AG09319 (cell line): ENCODE data around the gene CRIM1.

ENCODE experiments used
- DNase-seq: peaks from one replicate; pipeline ENCODE4 v3.0.0-alpha.2; 2010; ENCODE audit warnings: low read depth; ENCODE audit errors: extremely low read depth
- TF ChIP-seq, protein P1 (sequence below): IDR thresholded peaks from 2 replicates; pipeline ENCODE4 v1.5.1; 2011; ENCODE audit warnings: low read depth, mild to moderate bottlenecking, inconsistent platforms, low read length, moderate library complexity

The CRIM1 gene

DNA sequence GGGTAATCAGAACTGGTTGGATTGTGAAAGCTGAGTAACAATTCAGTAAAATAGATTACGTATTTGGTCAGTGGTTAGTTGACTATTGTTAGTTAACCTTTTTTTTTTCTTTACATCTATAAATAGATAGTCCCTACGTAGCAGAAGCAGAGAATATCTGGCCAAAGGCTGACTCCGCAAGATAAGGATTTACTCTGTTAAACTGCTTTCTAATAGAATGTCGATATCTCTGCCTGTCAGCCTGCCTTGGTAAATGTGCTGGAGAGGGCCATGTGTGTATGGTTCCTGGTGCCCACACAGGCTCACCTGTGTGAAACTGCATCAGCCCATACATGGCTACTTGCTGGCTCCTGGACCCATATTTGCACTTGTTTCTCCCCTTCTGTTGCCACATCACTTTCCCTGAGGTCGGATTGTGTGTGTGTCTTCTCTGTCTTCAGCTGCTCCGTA, 94.4 kb downstream of the CRIM1 start:
- TF ChIP-seq, protein P1, sequence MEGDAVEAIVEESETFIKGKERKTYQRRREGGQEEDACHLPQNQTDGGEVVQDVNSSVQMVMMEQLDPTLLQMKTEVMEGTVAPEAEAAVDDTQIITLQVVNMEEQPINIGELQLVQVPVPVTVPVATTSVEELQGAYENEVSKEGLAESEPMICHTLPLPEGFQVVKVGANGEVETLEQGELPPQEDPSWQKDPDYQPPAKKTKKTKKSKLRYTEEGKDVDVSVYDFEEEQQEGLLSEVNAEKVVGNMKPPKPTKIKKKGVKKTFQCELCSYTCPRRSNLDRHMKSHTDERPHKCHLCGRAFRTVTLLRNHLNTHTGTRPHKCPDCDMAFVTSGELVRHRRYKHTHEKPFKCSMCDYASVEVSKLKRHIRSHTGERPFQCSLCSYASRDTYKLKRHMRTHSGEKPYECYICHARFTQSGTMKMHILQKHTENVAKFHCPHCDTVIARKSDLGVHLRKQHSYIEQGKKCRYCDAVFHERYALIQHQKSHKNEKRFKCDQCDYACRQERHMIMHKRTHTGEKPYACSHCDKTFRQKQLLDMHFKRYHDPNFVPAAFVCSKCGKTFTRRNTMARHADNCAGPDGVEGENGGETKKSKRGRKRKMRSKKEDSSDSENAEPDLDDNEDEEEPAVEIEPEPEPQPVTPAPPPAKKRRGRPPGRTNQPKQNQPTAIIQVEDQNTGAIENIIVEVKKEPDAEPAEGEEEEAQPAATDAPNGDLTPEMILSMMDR = no peak
- no peak for DNase-seq

DNA sequence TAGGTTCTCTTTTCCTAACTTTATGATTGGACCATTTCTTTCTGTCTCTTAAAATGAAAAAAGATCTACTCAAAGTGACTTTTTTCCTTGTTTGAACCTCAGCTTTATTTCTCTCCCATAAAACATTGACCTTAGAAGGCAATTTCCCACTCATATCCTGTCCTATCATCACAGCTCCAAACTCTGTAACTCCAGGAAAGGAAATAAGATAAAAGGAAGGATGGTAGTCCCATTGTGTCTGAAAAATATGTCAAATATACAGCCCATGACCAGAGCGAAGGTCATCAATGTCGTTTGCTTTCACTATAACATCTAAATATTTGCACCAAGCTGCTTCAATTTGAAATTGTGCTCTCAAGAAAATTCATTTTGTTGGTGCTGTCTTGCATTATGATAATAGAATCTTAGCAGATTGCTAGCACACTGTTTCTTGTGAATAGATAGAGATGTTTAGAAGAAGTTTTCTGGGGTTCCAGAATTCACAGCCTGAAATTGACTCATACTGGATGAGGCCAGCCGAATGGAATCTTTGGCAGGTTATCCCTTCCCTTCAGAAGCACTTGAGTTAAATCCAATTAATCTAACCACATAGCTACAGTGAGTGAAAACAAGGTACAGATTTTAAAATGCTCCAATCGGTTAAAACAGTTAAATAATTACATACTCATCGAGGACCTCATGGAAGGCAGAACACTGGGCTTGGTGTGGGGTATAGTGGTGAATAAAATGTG, 95.1 kb downstream of the CRIM1 start:
- DNase-seq = no peak
- TF ChIP-seq, protein P1 = no peak

DNA sequence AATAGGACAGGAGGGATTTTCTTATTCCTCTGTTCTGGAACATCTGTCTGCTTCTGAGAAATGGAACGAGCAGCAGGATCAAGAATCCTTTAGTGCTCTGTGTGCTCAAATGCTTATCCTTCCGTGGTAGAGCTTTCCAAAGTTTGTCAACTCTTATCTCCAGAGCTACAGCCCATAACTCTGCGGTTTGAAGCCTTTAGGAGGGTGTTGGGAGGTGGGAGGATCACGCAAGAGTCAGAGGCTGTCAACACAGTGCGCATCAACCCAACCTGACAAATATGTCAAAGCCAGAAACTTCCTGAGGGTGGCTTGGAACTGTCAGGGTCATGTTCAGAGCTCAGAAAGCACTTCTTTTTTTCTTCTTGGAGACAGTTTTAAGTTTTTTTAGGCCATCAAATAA, 95.9 kb downstream of the CRIM1 start:
- DNase-seq = no peak
- TF ChIP-seq, protein P1 = no peak

DNA sequence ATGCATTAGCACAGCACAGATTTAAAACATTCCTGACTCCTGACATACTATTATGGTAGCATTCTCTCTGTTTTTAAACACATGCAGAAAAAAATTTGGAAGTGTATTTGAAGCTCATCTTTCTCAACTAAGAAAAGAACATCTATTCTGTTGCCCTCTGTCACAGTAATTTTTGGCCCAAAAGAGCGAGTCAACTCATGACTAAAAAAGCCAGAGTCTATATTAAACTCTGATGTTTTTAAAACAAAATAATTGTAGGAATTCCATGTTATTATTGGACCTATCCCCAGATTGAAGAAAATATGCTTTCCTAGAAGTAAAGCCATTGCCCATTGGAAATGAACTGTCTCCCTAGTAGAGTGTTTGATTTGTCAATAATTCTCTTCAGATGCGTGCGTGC, 96.7 kb downstream of the CRIM1 start:
- no peak for DNase-seq
- TF ChIP-seq, protein P1 = no peak

DNA sequence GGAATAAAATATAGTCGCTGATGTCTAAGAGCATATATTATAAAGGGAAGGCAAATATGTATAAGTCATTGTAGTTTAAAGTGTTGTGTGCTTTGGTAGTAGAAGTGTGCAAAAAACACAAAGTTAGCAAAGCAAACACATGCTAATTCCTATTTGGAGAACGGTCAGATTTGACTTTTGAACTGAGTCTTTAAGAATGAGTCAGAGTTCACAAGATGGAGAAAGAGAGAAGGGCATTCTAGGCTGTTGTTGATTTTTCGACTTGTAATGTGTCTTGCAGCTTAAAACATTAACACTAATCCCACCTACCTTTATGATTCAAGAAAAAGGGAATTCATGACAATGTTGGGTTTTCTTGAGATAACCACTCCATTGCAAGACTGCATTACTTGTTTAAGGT, 98.1 kb downstream of the CRIM1 start:
- TF ChIP-seq, protein P1 = no peak
- no peak for DNase-seq

DNA sequence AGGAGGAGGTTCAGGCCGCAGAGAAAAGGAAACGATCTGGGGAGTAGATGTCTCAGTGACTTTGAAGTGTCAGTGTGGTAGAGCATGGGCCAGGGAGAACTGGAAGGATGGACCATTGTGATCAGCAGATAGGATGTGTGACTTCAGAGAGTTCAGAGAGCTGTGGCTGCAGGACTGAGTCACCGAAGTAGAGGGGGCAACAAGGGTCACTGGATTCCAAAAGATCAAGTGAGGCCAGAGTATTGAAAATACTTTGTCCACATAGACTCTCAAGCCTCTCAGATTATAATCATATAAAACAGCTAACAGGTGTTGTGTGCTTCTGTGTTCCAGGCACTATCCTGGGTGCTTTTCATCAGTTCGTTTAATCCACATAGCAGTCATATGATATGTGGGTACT, 99.4 kb downstream of the CRIM1 start:
- DNase-seq = no peak
- TF ChIP-seq, protein P1 = no peak

DNA sequence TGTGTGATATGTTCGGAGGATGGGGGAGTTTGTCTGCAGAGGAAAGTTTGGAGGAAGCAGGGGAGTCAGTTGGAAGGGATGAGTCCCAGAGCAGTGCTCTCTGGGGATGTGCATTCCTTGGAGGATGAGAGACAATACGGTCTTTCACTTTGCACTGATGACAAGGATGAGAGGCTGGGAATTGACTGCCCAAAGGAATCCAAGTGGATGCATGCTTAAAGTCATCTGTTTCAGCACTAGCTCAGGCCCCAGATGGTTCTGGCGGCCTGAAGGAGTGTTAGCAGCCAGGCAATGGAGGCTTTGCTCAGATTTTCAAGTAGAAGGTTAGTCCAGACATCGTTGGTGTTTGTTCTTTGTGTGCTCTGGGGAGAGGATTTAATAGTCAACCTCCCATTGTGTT, 100.2 kb downstream of the CRIM1 start:
- TF ChIP-seq, protein P1 = no peak
- no peak for DNase-seq
